Immature natural killer cell (primary cell): Measurements from ENCODE around the gene CYGB. TPM values are rescaled to one million over a fixed set of nuclear protein-coding genes. Genes with fewer than 3 reads are reported as not detected.

Experiments used
- DNase-seq, 3 donors: peaks; one replicate each; pipeline ENCODE4 v3.0.0; 2022; ENCODE audit warnings: mixed read lengths in 1 of 3
- H3K27ac Mint-ChIP-seq, 6 donors: one replicate each; pipeline ENCODE4 v1.8.0; 2020; ENCODE audit warnings: mixed read lengths in 6 of 6, mild to moderate bottlenecking in 5 of 6, inconsistent platforms in 4 of 6, moderate library complexity in 3 of 6
- H3K27me3 Mint-ChIP-seq, 3 donors: one replicate each; pipeline ENCODE4 v1.8.0; 2020 to 2021; ENCODE audit warnings: low read depth in 3 of 3, mild to moderate bottlenecking in 3 of 3, mixed read lengths in 3 of 3, moderate library complexity in 3 of 3, inconsistent platforms in 1 of 3
- H3K36me3 Mint-ChIP-seq, 3 donors: one replicate each; pipeline ENCODE4 v1.8.0; 2020; ENCODE audit warnings: mixed read lengths in 3 of 3, inconsistent platforms in 2 of 3, mild to moderate bottlenecking in 2 of 3
- H3K4me1 Mint-ChIP-seq, 2 donors: one replicate each; pipeline ENCODE4 v1.8.0; 2020; ENCODE audit warnings: inconsistent platforms in 2 of 2, mild to moderate bottlenecking in 2 of 2, mixed read lengths in 2 of 2, moderate library complexity in 1 of 2
- H3K4me3 Mint-ChIP-seq, 5 donors: one replicate each; pipeline ENCODE4 v1.8.0; 2020; ENCODE audit warnings: mild to moderate bottlenecking in 5 of 5, mixed read lengths in 5 of 5, inconsistent platforms in 3 of 5, moderate library complexity in 3 of 5
- H3K9me3 Mint-ChIP-seq, 6 donors: one replicate each; pipeline ENCODE4 v1.8.0; 2020; ENCODE audit warnings: mild to moderate bottlenecking in 6 of 6, mixed read lengths in 6 of 6, inconsistent platforms in 4 of 6, moderate library complexity in 3 of 6
- polyA plus RNA-seq, 3 donors: library from polyadenylated mRNA; unstranded; fragments of 300-500 nt; fragmentation: Illumina TruSeq; gene quantifications; one replicate each; pipeline ENCODE4 v1.2.3, GENCODE V29; 2021

Gene CYGB
- polyA plus RNA-seq, 3 donors from 2014 or later = 0.09 to 0.41 TPM; not detected in 1

DNA sequence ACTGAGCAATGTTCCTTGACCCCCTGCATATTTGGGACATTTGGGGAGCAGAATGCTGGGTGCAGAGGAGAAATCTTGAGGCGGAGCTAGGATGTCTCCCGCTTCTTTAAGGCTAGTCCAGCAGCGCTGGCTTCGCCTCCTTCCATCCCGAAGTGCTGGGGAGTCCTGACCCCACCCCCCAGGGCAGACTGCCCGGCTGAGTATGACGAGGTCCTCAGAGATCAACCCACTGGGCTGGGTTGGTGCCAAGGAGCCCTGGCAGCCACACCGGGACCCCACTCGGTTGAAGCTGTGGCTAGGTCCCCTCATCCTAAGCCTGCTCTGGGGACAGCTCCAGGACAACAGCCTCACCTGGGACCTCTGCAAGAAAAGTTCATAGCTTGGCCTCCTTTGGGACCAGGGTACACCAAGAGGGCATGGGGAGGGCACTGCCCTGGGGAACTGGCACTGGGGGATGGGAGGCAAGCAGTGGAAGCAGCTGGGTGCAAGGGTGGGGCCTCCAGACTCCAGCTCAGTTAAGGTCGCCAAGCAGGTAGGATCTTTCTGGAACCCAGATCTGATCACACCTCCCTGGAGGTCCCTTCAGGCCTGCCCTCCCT lies 47.3 kb downstream of the CYGB start:
- H3K27me3 Mint-ChIP-seq = peaks cover 7 to 17% (median 11%) of the 10 kb centered on the region in 3 donors
- peak overlapping the region in 4 of 5 donors; percentile 27 to 52 (median 31) for H3K4me3 Mint-ChIP-seq
- H3K4me1 Mint-ChIP-seq = peaks cover 71 to 76% of the 10 kb centered on the region in 2 donors
- H3K9me3 Mint-ChIP-seq = no peaks in the 10 kb centered on the region
- H3K36me3 Mint-ChIP-seq = no peaks in the 10 kb centered on the region
- DNase-seq = no peak
- peak overlapping the region; percentile 87 to 100 (median 100) for H3K27ac Mint-ChIP-seq

DNA sequence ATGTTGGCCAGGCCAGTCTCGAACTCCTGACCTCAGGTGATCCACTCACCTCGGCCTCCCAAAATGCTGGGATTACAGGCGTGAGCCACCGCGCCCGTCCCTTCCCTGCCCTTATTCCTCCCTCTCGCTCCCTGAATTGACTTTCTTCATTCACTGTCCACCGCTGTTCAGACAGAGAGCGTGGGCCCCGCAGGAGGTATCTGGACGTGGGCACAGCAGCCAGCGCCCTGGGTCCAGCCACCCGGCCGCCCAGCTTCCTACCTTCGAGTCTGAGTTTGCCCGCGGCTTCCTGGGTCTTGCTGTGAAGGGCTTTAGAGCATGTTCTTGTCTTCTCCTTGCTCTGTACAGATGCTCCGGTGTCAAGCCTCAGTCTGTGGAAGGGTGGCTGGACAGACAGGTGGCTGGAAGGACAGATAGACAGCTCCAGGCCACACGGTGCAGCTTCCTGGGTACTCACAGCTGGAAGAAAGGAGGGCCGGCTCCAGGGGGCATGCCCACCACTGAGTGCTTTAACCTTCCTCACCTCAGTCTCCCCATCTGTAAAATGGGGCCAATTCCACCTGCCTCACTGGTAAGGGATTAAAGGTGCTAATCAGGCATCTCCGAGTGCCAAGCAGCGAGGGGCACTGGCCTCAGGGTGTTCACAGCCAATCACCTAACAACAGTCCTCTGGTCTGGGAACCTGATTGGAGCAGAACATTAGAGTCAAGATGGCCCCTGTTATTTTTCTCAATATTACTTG lies 49.9 kb downstream of the CYGB start:
- Mint-ChIP-seq H3K27me3 (peaks cover 0 to 5% (median 4%) of the 10 kb centered on the region in 3 donors), H3K27ac (peak overlapping the region; percentile 58 to 100 (median 86)), H3K9me3 (no peaks in the 10 kb centered on the region), H3K4me1 (peaks cover 54 to 61% of the 10 kb centered on the region in 2 donors), H3K4me3 (peak overlapping the region in 1 of 5 donors; percentile 35), H3K36me3 (no peaks in the 10 kb centered on the region)
- no peak for DNase-seq

DNA sequence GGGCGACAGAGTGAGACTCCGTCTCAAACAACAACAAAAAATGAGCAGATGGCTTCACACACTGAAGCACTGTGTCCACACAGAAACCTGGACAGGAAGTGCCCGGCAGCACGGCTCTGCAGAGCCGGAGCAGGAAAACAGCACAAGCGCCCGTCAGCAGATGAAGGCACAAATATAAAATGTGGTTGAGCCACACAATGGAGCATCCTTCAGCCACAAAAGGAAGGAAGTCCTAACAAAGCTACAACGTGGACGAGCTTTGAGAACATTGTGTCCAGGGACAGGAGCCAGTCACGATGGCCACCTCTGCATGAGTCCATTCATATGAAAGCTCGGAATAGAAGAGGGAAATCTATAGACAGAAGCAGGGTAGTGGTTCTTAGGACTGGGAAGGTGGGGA lies 51.9 kb downstream of the CYGB start:
- Mint-ChIP-seq H3K36me3 (peaks cover 3 to 7% (median 3%) of the 10 kb centered on the region in 3 donors), H3K9me3 (no peaks in the 10 kb centered on the region), H3K27ac (peak overlapping the region; percentile 67 to 92 (median 82)), H3K4me1 (peaks cover 50 to 52% of the 10 kb centered on the region in 2 donors), H3K27me3 (peaks cover 0 to 8% (median 6%) of the 10 kb centered on the region in 3 donors), H3K4me3 (peak overlapping the region in 2 of 5 donors; percentile 17 to 48)
- no peak for DNase-seq

DNA sequence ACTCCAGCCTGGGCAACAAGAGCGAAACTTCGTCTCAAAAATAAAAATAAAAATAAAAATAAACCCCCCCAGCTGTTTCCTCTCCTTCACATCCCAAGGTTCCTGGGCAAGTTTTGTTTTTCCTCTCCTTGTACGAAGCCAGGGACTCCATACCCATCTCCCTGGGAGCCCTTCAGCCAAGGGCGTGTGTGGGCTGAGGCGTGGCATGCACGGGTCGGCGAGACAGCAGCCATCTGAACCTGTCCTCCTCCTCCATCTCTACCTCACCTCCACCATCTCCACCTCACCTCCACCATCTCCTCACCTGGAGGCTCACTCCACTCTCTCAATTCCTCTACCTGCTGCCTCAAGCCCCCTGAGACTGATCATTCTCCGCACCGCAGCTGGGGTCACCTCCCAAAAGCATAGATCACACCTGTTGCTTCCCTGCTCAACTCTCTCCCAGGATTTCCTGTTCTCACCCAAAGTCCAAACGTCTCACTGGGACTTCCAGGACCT lies 53.2 kb downstream of the CYGB start:
- no peaks in the 10 kb centered on the region for H3K9me3 Mint-ChIP-seq
- H3K4me1 Mint-ChIP-seq = peaks cover 42 to 44% of the 10 kb centered on the region in 2 donors
- H3K27ac Mint-ChIP-seq = peak overlapping the region in 5 of 6 donors; percentile 30 to 64 (median 57)
- peaks cover 3 to 11% (median 4%) of the 10 kb centered on the region in 3 donors for H3K36me3 Mint-ChIP-seq
- H3K4me3 Mint-ChIP-seq = no peak overlapping the region
- DNase-seq = no peak
- peaks cover 0 to 8% (median 4%) of the 10 kb centered on the region in 3 donors for H3K27me3 Mint-ChIP-seq

DNA sequence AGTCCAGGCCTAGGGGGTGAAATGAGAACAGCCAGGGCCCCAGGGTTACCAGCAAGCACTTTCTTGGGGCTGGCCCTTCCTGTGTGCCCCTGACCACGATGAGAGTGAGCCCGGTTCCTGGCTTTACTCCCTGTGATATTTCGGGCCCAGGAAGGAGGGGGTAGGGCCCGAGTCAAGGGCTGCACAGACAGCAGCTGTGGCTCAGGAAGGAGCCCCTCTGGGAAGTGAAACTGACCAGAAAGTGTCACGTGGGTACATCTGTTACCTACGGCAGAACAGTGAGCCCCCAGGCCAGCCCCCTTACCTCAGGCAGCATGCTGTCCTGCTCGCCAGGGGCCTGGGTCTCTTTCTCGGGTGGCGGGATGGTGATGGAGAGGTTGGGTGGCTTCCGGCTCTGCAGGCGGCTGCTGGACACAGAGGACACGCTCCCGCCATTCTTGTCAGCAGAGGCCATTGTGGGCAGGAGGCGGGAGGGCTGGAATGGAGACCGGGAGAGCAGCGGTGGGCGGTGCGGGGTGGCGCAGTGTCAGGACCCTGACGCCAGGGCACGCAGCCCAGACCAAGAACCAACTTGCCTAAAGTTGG lies 56.3 kb downstream of the CYGB start:
- H3K4me3 Mint-ChIP-seq = no peak overlapping the region
- peaks cover 34% of the 10 kb centered on the region in 2 donors for H3K4me1 Mint-ChIP-seq
- peaks cover 0 to 12% (median 7%) of the 10 kb centered on the region in 3 donors for H3K27me3 Mint-ChIP-seq
- peaks cover 7 to 17% (median 12%) of the 10 kb centered on the region in 3 donors for H3K36me3 Mint-ChIP-seq
- H3K27ac Mint-ChIP-seq = peak overlapping the region; percentile 37 to 90 (median 78)
- no peak for DNase-seq
- no peaks in the 10 kb centered on the region for H3K9me3 Mint-ChIP-seq

DNA sequence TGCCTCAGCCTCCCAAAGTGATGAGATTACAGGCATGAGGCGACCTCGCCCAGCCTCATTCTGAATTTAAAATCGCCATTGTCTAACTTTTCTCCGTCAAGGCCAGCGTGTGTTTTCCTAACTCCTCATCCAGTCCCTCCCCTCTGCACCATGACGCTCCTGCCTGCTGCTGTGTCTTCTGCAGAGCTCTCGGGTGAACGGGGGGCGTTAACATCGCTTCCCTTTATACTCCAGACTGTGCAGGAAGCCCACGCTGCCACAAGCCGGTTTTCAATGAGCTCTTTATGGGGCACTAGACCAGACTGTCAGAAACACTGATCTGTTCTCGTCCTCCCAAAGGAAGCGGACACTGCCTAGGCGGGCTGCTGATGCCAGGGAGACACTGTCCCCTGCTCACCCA lies 56.9 kb downstream of the CYGB start:
- Mint-ChIP-seq H3K9me3 (no peaks in the 10 kb centered on the region), H3K27ac (peak overlapping the region; percentile 37 to 90 (median 78)), H3K36me3 (peaks cover 7 to 17% (median 12%) of the 10 kb centered on the region in 3 donors), H3K27me3 (peaks cover 0 to 12% (median 7%) of the 10 kb centered on the region in 3 donors), H3K4me3 (no peak overlapping the region), H3K4me1 (peaks cover 30 to 31% of the 10 kb centered on the region in 2 donors)
- DNase-seq = no peak

DNA sequence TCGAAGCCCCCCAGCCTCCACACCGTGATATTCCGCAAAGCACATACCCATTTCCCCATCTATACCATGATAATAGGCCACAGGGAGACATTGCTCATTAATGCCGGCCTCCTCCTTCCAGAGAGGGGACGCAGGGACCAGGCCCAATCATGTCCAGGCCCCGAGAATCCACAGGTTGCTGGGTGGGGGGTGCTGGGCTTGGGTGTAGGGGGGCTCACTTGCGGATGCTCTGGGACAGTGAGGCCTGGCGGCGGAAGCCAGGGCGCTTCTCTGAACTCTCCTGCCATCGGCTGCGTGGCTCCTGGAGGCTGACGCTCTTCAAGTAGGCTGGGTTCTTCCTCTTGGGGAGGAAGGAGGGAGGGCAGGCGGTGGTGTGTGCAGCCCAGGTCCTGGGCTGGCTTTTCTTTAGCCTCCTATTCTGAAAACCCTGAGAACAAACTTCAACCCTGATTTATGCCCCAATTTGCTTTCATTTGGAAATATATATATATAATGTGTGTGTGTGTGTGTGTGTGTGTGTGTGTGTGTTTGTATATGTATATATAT lies 57.9 kb downstream of the CYGB start:
- peak overlapping the region in 4 of 6 donors; percentile 28 to 73 (median 62) for H3K27ac Mint-ChIP-seq
- H3K4me1 Mint-ChIP-seq = peaks cover 24% of the 10 kb centered on the region in 2 donors
- peaks cover 0 to 12% (median 7%) of the 10 kb centered on the region in 3 donors for H3K27me3 Mint-ChIP-seq
- no peak for DNase-seq
- H3K9me3 Mint-ChIP-seq = no peaks in the 10 kb centered on the region
- H3K4me3 Mint-ChIP-seq = no peak overlapping the region
- H3K36me3 Mint-ChIP-seq = peaks cover 12 to 26% (median 12%) of the 10 kb centered on the region in 3 donors

DNA sequence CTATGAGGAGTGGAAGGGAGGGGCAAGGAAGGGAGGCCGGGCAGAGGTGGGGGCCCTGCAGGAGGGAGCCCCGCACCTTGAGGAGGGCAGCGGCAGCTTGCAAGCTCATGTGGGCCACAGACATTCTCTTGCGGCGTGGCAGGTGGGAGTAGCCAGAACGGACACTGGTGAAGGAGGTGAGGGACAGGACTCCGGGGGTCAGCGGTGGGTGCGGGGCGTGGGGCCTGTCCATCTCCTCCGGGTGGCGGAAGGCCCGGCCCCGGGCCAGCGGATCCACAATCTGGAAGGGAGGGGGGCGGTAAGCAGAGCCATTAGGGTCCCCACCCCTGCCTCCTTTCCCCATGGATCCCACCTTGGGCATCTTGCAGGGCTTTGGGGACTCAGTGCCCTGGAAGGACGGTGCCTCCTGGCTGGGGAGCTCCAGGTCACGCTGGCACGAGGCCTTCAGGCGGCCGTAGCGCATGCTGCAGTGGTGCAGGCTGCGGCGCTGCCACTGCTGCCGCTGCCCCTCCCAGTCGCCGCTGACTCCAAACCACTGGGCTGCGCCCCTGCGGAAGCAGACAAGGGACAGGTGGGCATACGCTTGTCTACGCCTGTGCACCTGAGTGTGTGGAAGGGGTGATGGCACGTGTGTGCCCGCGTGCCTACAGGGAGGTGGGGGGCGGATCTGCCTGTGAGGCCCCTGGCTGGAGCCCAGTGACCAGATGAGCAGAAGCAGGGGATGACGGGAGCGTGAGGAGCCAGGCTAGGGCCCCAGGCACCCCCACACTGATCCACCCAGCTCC lies 58.6 kb downstream of the CYGB start:
- H3K27me3 Mint-ChIP-seq = peaks cover 0 to 12% (median 5%) of the 10 kb centered on the region in 3 donors
- peaks cover 12 to 26% (median 12%) of the 10 kb centered on the region in 3 donors for H3K36me3 Mint-ChIP-seq
- no peak for DNase-seq
- H3K9me3 Mint-ChIP-seq = no peaks in the 10 kb centered on the region
- peak overlapping the region in 1 of 6 donors; percentile 28 for H3K27ac Mint-ChIP-seq
- H3K4me1 Mint-ChIP-seq = peaks cover 19 to 20% of the 10 kb centered on the region in 2 donors
- H3K4me3 Mint-ChIP-seq = no peak overlapping the region

DNA sequence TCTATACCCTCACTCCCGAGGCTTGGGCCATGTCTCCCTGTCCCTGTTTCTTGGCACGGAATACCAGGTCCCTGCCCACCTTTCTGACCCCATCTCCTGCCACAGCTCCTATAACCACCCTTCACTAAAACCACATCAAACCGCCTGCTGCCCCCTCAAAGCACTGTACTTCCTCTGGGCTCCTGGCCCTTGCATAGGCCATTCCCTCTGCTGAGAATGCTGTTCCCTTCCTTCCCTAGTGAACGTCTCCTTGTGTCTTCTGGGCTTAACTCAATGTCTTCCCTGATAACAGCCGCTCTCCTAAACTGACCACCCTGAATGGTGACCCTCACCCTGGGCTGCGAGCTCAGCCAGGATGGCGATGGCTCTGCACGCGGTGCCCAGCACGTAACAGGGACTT lies 59.4 kb downstream of the CYGB start:
- no peaks in the 10 kb centered on the region for H3K9me3 Mint-ChIP-seq
- H3K36me3 Mint-ChIP-seq = peaks cover 12 to 26% (median 12%) of the 10 kb centered on the region in 3 donors
- peaks cover 0 to 12% (median 5%) of the 10 kb centered on the region in 3 donors for H3K27me3 Mint-ChIP-seq
- no peak overlapping the region for H3K4me3 Mint-ChIP-seq
- no peak for DNase-seq
- peak overlapping the region in 5 of 6 donors; percentile 9 to 80 (median 51) for H3K27ac Mint-ChIP-seq
- H3K4me1 Mint-ChIP-seq = peaks cover 16 to 19% of the 10 kb centered on the region in 2 donors

DNA sequence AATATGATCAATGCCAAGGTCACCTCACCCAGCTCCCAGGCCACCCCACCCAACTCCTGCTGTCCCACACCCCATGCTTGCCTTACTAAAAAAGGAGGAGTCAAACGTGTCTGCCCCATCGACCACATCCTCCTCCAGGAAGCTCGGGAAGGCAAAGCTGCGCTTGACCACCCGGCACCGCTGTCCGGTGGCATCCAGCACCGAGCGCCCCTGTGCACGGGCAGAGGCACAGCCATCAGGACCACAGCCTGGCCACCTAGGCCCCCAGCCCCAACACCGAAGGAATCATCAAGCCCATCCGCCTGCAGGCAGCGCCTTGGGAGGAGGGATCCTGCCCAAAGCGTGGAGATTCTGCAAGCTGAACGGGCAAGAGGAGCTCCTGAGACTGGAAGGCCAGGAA lies 59.9 kb downstream of the CYGB start:
- peak overlapping the region in 4 of 6 donors; percentile 9 to 80 (median 54) for H3K27ac Mint-ChIP-seq

More for the DNA sequence above, 59.9 kb downstream of the CYGB start:
- Mint-ChIP-seq H3K4me1 (peaks cover 16 to 19% of the 10 kb centered on the region in 2 donors), H3K4me3 (no peak overlapping the region), H3K36me3 (peaks cover 12 to 26% (median 12%) of the 10 kb centered on the region in 3 donors), H3K9me3 (no peaks in the 10 kb centered on the region), H3K27me3 (peaks cover 0 to 12% (median 5%) of the 10 kb centered on the region in 3 donors)
- DNase-seq = no peak
